ENCODE data around the gene GDPD4.

GRCh38 chr11:77209663-77210062 is 91.8 kb downstream of the GDPD4 start:
- TF ChIP-seq NFYB (IDR thresholded peaks at IDR 0.05; ENCODE audit: insufficient read depth, low read depth, low read length), result no peak
- no peak for TF ChIP-seq RAD21 (IDR thresholded peaks at IDR 0.05; ENCODE audit: insufficient read depth, low read depth, low read length)
- no peak for TF ChIP-seq TAF1 (IDR thresholded peaks at IDR 0.05; ENCODE audit: borderline replicate concordance, low read depth, low read length)
- TF ChIP-seq SP1 (IDR thresholded peaks at IDR 0.05; ENCODE audit: low read depth, low read length), result no peak
- TF ChIP-seq, protein P1, sequence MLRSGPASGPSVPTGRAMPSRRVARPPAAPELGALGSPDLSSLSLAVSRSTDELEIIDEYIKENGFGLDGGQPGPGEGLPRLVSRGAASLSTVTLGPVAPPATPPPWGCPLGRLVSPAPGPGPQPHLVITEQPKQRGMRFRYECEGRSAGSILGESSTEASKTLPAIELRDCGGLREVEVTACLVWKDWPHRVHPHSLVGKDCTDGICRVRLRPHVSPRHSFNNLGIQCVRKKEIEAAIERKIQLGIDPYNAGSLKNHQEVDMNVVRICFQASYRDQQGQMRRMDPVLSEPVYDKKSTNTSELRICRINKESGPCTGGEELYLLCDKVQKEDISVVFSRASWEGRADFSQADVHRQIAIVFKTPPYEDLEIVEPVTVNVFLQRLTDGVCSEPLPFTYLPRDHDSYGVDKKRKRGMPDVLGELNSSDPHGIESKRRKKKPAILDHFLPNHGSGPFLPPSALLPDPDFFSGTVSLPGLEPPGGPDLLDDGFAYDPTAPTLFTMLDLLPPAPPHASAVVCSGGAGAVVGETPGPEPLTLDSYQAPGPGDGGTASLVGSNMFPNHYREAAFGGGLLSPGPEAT (IDR thresholded peaks at IDR 0.05; ENCODE audit: low read depth), result no peak
- TF ChIP-seq, protein P2, sequence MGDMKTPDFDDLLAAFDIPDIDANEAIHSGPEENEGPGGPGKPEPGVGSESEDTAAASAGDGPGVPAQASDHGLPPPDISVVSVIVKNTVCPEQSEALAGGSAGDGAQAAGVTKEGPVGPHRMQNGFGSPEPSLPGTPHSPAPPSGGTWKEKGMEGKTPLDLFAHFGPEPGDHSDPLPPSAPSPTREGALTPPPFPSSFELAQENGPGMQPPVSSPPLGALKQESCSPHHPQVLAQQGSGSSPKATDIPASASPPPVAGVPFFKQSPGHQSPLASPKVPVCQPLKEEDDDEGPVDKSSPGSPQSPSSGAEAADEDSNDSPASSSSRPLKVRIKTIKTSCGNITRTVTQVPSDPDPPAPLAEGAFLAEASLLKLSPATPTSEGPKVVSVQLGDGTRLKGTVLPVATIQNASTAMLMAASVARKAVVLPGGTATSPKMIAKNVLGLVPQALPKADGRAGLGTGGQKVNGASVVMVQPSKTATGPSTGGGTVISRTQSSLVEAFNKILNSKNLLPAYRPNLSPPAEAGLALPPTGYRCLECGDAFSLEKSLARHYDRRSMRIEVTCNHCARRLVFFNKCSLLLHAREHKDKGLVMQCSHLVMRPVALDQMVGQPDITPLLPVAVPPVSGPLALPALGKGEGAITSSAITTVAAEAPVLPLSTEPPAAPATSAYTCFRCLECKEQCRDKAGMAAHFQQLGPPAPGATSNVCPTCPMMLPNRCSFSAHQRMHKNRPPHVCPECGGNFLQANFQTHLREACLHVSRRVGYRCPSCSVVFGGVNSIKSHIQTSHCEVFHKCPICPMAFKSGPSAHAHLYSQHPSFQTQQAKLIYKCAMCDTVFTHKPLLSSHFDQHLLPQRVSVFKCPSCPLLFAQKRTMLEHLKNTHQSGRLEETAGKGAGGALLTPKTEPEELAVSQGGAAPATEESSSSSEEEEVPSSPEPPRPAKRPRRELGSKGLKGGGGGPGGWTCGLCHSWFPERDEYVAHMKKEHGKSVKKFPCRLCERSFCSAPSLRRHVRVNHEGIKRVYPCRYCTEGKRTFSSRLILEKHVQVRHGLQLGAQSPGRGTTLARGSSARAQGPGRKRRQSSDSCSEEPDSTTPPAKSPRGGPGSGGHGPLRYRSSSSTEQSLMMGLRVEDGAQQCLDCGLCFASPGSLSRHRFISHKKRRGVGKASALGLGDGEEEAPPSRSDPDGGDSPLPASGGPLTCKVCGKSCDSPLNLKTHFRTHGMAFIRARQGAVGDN (IDR thresholded peaks at IDR 0.05), result no peak
- no peak for TF ChIP-seq CHD2 (IDR thresholded peaks at IDR 0.05; ENCODE audit: borderline replicate concordance, low read depth, low read length)
- TF ChIP-seq, protein P3, sequence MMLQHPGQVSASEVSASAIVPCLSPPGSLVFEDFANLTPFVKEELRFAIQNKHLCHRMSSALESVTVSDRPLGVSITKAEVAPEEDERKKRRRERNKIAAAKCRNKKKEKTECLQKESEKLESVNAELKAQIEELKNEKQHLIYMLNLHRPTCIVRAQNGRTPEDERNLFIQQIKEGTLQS (IDR thresholded peaks at IDR 0.05; ENCODE audit: borderline replicate concordance, extremely low read depth, low read depth, low read length), result no peak
- TF ChIP-seq ZNF592 (IDR thresholded peaks at IDR 0.05), result no peak
- TF ChIP-seq TCF12 (IDR thresholded peaks at IDR 0.05; ENCODE audit: low read depth, low read length), result no peak
- no peak for TF ChIP-seq CEBPB (IDR thresholded peaks at IDR 0.05; ENCODE audit: borderline replicate concordance in 1 of 2, low read depth in 2 of 2, low read length in 2 of 2)

Measured in GM12878 (cell line).